GM23338 (cell line): ENCODE results near the gene WWOX. TPM values are rescaled to one million over a fixed set of nuclear protein-coding genes. Genes with fewer than 3 reads are reported as not detected.
"Not testable (repeated sequence)": the region's sequence is repeated elsewhere in the genome, so short reads cannot be mapped to it uniquely, and the experiment has no call there.

Source experiments
- ATAC-seq: fragments of 200-7000 bp; cut with Tn5 transposase; 3 replicates; pipeline ENCODE4 v1.9.1; 2020
- DNase-seq: peaks from one replicate; pipeline ENCODE4 v3.0.0-alpha.2; 2015; ENCODE audit warnings: low spot score
- H2AFZ ChIP-seq: fragments of 200-600 bp; sonication (generic); 2 replicates; pipeline ENCODE4 v1.8.0; 2016; ENCODE audit warnings: antibody characterized with exemption, mild to moderate bottlenecking, moderate library complexity
- H3F3A ChIP-seq: fragments of 200-600 bp; sonication (generic); replicated peaks from 2 replicates; pipeline ENCODE4 v1.8.0; 2017; ENCODE audit warnings: antibody characterized with exemption, mixed run types, low read depth
- H3K27ac ChIP-seq: fragments of 200-600 bp; sonication (generic); 2 replicates; pipeline ENCODE4 v1.6.1; 2016; ENCODE audit warnings: low read depth
- H3K27me3 ChIP-seq: fragments of 200-600 bp; sonication (generic); 2 replicates; pipeline ENCODE4 v1.8.0; 2016; ENCODE audit warnings: mild to moderate bottlenecking, mixed run types, moderate library complexity; ENCODE audit not compliant: insufficient read depth
- H3K36me3 ChIP-seq: fragments of 200-600 bp; sonication (generic); 2 replicates; pipeline ENCODE4 v1.8.0; 2016; ENCODE audit warnings: mild to moderate bottlenecking; ENCODE audit not compliant: insufficient read depth
- H3K4me1 ChIP-seq: fragments of 200-600 bp; sonication (generic); 2 replicates; pipeline ENCODE4 v1.8.0; 2016; ENCODE audit warnings: mild to moderate bottlenecking, moderate library complexity; ENCODE audit not compliant: insufficient read depth
- H3K4me2 ChIP-seq: fragments of 200-600 bp; sonication (generic); 2 replicates; pipeline ENCODE4 v1.7.1; 2017; ENCODE audit warnings: mixed run types
- H3K4me3 ChIP-seq: fragments of 200-600 bp; sonication (generic); 2 replicates; pipeline ENCODE4 v1.6.1; 2016; ENCODE audit warnings: mixed run types
- H3K79me2 ChIP-seq: fragments of 200-600 bp; sonication (generic); replicated peaks from 2 replicates; pipeline ENCODE4 v1.8.0; 2017; ENCODE audit warnings: mild to moderate bottlenecking; ENCODE audit not compliant: insufficient read depth
- H3K9me2 ChIP-seq: fragments of 200-600 bp; sonication (generic); 2 replicates; pipeline ENCODE4 v1.8.0; 2017; ENCODE audit not compliant: insufficient read depth
- H4K20me1 ChIP-seq: fragments of 200-600 bp; sonication (generic); replicated peaks from 2 replicates; pipeline ENCODE4 v1.8.0; 2017; ENCODE audit warnings: mild to moderate bottlenecking; ENCODE audit not compliant: insufficient read depth
- H3K27ac Mint-ChIP-seq: 2 replicates; pipeline ENCODE4 v1.8.0; 2020; ENCODE audit warnings: inconsistent platforms, mild to moderate bottlenecking, moderate library complexity, mixed read lengths
- H3K27me3 Mint-ChIP-seq: 3 replicates; pipeline ENCODE4 v1.8.0; 2022; ENCODE audit warnings: low read depth, mild to moderate bottlenecking, moderate library complexity, mixed read lengths, inconsistent platforms; ENCODE audit not compliant: insufficient read depth, poor library complexity
- H3K36me3 Mint-ChIP-seq: 3 replicates; pipeline ENCODE4 v1.8.0; 2021; ENCODE audit warnings: low read depth, mild to moderate bottlenecking, inconsistent platforms, moderate library complexity, mixed read lengths
- H3K4me1 Mint-ChIP-seq: 3 replicates; pipeline ENCODE4 v1.8.0; 2020; ENCODE audit warnings: mild to moderate bottlenecking, inconsistent platforms, mixed read lengths
- H3K4me3 Mint-ChIP-seq: 3 replicates; pipeline ENCODE4 v1.8.0; 2021; ENCODE audit warnings: moderate library complexity, mild to moderate bottlenecking, inconsistent platforms, mixed read lengths
- H3K9me3 Mint-ChIP-seq: 3 replicates; pipeline ENCODE4 v1.8.0; 2020; ENCODE audit warnings: moderate library complexity, mild to moderate bottlenecking, inconsistent platforms, mixed read lengths
- EZH2 ChIP-seq: fragments of 200-600 bp; sonication (generic); IDR thresholded peaks from one replicate; pipeline ENCODE4 v1.8.0; 2017; ENCODE audit warnings: antibody characterized with exemption, mild to moderate bottlenecking, low read depth; ENCODE audit not compliant: unreplicated experiment
- JUNB ChIP-seq: IDR thresholded peaks from one replicate; pipeline ENCODE4 v1.6.1; 2016; ENCODE audit warnings: antibody characterized with exemption; ENCODE audit not compliant: unreplicated experiment
- ZNF114 ChIP-seq: fragments of 250-450 bp; sonication (Bioruptor Pico); IDR thresholded peaks from 2 replicates; pipeline ENCODE4 v1.5.0; 2020; ENCODE audit warnings: mild to moderate bottlenecking, moderate library complexity
- polyA plus RNA-seq: library from polyadenylated mRNA; unstranded; fragments of >200 nt; fragmentation: Nextera tagmentation; extraction: Ambion mirVana; gene quantifications from 2 replicates; pipeline ENCODE4 v1.2.1, GENCODE V29; 2016
- total RNA-seq: library from RNA; depleted of rRNA; stranded (reverse); fragments of >200 nt; shearing (Covaris generic); gene quantifications from 2 replicates; pipeline ENCODE4 v1.2.3, GENCODE V29; 2014
- TF ChIP-seq, protein P1 (sequence below): fragments of 250-450 bp; sonication (Bioruptor Pico); IDR thresholded peaks from 2 replicates; pipeline ENCODE4 v1.5.0; 2020; ENCODE audit warnings: mild to moderate bottlenecking, moderate library complexity
- TF ChIP-seq, protein P2 (sequence below): IDR thresholded peaks from one replicate; pipeline ENCODE4 v1.6.1; 2018; ENCODE audit warnings: antibody characterized with exemption; ENCODE audit not compliant: unreplicated experiment

WWOX gene
- total and polyA plus RNA-seq, 2 experiments from 2014 or later = 10.0 to 19.3 TPM

DNA sequence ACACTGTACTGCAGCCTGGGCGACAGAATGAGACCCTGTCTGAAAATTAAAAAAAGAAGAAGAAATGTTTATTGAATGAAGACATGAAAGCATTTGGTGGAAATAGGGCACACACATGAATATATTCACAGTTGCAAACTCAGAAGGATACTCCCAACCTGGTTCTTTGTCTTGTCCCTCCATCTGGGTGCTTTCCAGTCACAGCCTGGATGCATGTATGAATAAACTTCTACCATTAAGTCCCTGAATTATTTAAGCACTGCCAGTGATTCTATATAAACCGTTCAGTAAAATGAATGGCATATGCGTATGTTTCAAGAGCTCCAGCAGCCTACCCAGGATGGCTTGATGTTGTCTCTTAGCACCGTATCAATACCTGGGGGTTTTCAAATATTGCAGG lies 591.1 kb downstream of the WWOX start (continued):
- TF ChIP-seq, protein P1, sequence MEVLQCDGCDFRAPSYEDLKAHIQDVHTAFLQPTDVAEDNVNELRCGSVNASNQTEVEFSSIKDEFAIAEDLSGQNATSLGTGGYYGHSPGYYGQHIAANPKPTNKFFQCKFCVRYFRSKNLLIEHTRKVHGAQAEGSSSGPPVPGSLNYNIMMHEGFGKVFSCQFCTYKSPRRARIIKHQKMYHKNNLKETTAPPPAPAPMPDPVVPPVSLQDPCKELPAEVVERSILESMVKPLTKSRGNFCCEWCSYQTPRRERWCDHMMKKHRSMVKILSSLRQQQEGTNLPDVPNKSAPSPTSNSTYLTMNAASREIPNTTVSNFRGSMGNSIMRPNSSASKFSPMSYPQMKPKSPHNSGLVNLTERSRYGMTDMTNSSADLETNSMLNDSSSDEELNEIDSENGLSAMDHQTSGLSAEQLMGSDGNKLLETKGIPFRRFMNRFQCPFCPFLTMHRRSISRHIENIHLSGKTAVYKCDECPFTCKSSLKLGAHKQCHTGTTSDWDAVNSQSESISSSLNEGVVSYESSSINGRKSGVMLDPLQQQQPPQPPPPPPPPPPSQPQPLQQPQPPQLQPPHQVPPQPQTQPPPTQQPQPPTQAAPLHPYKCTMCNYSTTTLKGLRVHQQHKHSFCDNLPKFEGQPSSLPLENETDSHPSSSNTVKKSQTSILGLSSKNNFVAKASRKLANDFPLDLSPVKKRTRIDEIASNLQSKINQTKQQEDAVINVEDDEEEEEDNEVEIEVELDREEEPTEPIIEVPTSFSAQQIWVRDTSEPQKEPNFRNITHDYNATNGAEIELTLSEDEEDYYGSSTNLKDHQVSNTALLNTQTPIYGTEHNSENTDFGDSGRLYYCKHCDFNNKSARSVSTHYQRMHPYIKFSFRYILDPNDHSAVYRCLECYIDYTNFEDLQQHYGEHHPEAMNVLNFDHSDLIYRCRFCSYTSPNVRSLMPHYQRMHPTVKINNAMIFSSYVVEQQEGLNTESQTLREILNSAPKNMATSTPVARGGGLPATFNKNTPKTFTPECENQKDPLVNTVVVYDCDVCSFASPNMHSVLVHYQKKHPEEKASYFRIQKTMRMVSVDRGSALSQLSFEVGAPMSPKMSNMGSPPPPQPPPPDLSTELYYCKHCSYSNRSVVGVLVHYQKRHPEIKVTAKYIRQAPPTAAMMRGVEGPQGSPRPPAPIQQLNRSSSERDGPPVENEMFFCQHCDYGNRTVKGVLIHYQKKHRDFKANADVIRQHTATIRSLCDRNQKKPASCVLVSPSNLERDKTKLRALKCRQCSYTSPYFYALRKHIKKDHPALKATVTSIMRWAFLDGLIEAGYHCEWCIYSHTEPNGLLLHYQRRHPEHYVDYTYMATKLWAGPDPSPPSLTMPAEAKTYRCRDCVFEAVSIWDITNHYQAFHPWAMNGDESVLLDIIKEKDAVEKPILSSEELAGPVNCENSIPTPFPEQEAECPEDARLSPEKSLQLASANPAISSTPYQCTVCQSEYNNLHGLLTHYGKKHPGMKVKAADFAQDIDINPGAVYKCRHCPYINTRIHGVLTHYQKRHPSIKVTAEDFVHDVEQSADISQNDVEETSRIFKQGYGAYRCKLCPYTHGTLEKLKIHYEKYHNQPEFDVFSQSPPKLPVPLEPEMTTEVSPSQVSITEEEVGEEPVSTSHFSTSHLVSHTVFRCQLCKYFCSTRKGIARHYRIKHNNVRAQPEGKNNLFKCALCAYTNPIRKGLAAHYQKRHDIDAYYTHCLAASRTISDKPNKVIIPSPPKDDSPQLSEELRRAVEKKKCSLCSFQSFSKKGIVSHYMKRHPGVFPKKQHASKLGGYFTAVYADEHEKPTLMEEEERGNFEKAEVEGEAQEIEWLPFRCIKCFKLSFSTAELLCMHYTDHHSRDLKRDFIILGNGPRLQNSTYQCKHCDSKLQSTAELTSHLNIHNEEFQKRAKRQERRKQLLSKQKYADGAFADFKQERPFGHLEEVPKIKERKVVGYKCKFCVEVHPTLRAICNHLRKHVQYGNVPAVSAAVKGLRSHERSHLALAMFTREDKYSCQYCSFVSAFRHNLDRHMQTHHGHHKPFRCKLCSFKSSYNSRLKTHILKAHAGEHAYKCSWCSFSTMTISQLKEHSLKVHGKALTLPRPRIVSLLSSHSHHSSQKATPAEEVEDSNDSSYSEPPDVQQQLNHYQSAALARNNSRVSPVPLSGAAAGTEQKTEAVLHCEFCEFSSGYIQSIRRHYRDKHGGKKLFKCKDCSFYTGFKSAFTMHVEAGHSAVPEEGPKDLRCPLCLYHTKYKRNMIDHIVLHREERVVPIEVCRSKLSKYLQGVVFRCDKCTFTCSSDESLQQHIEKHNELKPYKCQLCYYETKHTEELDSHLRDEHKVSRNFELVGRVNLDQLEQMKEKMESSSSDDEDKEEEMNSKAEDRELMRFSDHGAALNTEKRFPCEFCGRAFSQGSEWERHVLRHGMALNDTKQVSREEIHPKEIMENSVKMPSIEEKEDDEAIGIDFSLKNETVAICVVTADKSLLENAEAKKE (CRISPR knock-in tag) = no peak
- TF ChIP-seq EZH2 (no peak), ZNF114 (CRISPR knock-in tag) (no peak), JUNB (no peak)

GRCh38 chr16:78691746-78692145 lies 592.3 kb downstream of the WWOX start:
- H3K36me3 ChIP-seq, H3K4me3 Mint-ChIP-seq, H2AFZ ChIP-seq, H3K4me1 Mint-ChIP-seq, H3K27me3 Mint-ChIP-seq, ATAC-seq, H3K27ac ChIP-seq, H3K4me3 ChIP-seq, H3K9me3 Mint-ChIP-seq, H4K20me1 ChIP-seq, H3K9me2 ChIP-seq, H3K27ac Mint-ChIP-seq, H3K36me3 Mint-ChIP-seq, DNase-seq, H3F3A ChIP-seq, H3K4me2 ChIP-seq, H3K79me2 ChIP-seq, H3K4me1 ChIP-seq, H3K27me3 ChIP-seq: not testable (repeated sequence)

GRCh38 chr16:78693496-78693895 lies 594.0 kb downstream of the WWOX start:
- H3K27ac ChIP-seq = no peak overlapping the region
- no peak overlapping the region for H3K4me2 ChIP-seq
- ATAC-seq = no peak
- TF ChIP-seq JUNB (no peak), ZNF114 (CRISPR knock-in tag) (no peak)
- TF ChIP-seq, protein P2, sequence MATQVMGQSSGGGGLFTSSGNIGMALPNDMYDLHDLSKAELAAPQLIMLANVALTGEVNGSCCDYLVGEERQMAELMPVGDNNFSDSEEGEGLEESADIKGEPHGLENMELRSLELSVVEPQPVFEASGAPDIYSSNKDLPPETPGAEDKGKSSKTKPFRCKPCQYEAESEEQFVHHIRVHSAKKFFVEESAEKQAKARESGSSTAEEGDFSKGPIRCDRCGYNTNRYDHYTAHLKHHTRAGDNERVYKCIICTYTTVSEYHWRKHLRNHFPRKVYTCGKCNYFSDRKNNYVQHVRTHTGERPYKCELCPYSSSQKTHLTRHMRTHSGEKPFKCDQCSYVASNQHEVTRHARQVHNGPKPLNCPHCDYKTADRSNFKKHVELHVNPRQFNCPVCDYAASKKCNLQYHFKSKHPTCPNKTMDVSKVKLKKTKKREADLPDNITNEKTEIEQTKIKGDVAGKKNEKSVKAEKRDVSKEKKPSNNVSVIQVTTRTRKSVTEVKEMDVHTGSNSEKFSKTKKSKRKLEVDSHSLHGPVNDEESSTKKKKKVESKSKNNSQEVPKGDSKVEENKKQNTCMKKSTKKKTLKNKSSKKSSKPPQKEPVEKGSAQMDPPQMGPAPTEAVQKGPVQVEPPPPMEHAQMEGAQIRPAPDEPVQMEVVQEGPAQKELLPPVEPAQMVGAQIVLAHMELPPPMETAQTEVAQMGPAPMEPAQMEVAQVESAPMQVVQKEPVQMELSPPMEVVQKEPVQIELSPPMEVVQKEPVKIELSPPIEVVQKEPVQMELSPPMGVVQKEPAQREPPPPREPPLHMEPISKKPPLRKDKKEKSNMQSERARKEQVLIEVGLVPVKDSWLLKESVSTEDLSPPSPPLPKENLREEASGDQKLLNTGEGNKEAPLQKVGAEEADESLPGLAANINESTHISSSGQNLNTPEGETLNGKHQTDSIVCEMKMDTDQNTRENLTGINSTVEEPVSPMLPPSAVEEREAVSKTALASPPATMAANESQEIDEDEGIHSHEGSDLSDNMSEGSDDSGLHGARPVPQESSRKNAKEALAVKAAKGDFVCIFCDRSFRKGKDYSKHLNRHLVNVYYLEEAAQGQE = no peak

More at GRCh38 chr16:78693496-78693895, 594.0 kb downstream of the WWOX start:
- no peaks in the 10 kb centered on the region for H3F3A ChIP-seq
- H3K4me1 Mint-ChIP-seq = no peaks in the 10 kb centered on the region; the same call in 2 of the 3 replicates
- no peaks in the 10 kb centered on the region for H3K36me3 Mint-ChIP-seq
- H3K27me3 Mint-ChIP-seq = no peaks in the 10 kb centered on the region
- H3K9me3 Mint-ChIP-seq = peaks cover 3% of the 10 kb centered on the region; the same call in 1 of the 3 replicates
- H2AFZ ChIP-seq = no peak overlapping the region
- H3K27me3 ChIP-seq = no peaks in the 10 kb centered on the region
- no peak for DNase-seq
- H4K20me1 ChIP-seq = no peaks in the 10 kb centered on the region
- no peak overlapping the region for H3K4me3 ChIP-seq
- H3K9me2 ChIP-seq = peaks cover 8% of the 10 kb centered on the region; the same call in 1 of the 2 replicates
- H3K4me3 Mint-ChIP-seq = no peak overlapping the region
- H3K79me2 ChIP-seq = no peaks in the 10 kb centered on the region
- no peaks in the 10 kb centered on the region for H3K4me1 ChIP-seq
- no peaks in the 10 kb centered on the region for H3K36me3 ChIP-seq
- no peak overlapping the region for H3K27ac Mint-ChIP-seq
